ENCODE data around the gene KLHL18.

Gene KLHL18

DNA sequence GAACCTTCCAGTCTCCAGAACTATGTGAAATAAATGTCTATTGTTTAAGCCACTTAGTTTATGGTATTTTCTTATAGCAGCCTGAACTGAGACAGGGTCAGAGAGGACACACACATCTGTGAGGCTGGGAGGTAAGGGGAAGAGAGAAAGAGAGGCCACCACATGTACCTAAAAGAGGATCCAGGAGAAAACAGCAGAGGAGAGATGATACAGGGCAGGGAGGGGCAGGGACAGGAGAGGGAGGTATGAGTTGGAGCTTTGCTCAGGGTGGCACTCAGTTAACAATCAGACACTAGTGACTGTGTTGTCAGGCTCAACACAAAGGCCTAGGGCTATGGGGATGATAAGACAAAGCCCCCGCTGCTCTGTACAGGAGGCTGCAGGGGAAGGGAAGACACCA is 17.7 kb upstream of the KLHL18 start:
- ATAC-seq (ENCODE audit: low read depth) (no peak), DNase-seq (ENCODE audit: low spot score) (no peak)
- no peaks in the 10 kb centered on the region for H3K36me3 ChIP-seq (ENCODE audit: low read depth)
- no peak overlapping the region for H3K4me3 ChIP-seq (ENCODE audit: severe bottlenecking)
- no peak for TF ChIP-seq CTCF (IDR thresholded peaks at IDR 0.05; ENCODE audit: poor library complexity, severe bottlenecking)
- no peak overlapping the region for H3K27ac ChIP-seq (ENCODE audit: poor library complexity, severe bottlenecking)
- H3K27me3 ChIP-seq (ENCODE audit: insufficient read depth, poor library complexity, severe bottlenecking) = no peaks in the 10 kb centered on the region
- H3K4me1 ChIP-seq (ENCODE audit: insufficient read depth, poor library complexity, severe bottlenecking) = peaks cover 11% of the 10 kb centered on the region
- H3K9me3 ChIP-seq (ENCODE audit: severe bottlenecking) = no peaks in the 10 kb centered on the region

DNA sequence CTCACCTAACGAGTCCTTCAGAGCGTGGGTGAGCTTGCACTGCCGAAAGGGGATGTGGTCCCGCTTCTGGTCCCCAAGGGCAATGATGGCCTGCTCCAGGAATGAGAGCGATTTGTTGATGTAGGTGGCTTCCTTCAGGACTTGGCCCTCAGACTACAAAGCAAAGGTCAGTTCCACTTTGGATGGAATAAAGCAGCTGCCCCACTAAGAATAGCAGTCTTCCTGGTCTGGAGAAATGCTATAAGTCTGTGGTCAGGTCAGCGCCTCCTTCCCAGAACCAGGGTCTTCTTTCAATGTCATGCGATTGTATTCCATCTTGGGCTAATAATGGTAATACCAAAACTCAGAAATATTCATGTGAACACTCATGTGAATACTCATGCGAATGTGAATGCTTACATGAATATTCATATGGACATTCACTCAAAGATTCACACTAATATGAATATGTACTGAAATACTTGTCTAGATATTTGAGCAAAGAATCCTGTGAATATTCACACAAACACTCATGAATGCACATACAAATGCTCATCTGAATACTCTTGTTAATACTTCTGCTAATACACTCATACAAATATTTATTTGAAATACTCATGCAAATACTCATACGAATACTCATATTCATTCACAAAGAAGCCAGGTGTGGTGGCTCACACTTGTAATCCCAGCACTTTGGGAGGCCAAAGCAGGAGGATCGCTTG is 16.9 kb upstream of the KLHL18 start:
- Histone ChIP-seq H3K4me1 (ENCODE audit: insufficient read depth, poor library complexity, severe bottlenecking) (peaks cover 11% of the 10 kb centered on the region), H3K36me3 (ENCODE audit: low read depth) (no peaks in the 10 kb centered on the region), H3K9me3 (ENCODE audit: severe bottlenecking) (no peaks in the 10 kb centered on the region), H3K27ac (ENCODE audit: poor library complexity, severe bottlenecking) (no peak overlapping the region), H3K27me3 (ENCODE audit: insufficient read depth, poor library complexity, severe bottlenecking) (no peaks in the 10 kb centered on the region), H3K4me3 (ENCODE audit: severe bottlenecking) (no peak overlapping the region)
- DNase-seq (ENCODE audit: low spot score) = no peak
- no peak for ATAC-seq (ENCODE audit: low read depth)
- TF ChIP-seq CTCF (IDR thresholded peaks at IDR 0.05; ENCODE audit: poor library complexity, severe bottlenecking) = no peak

DNA sequence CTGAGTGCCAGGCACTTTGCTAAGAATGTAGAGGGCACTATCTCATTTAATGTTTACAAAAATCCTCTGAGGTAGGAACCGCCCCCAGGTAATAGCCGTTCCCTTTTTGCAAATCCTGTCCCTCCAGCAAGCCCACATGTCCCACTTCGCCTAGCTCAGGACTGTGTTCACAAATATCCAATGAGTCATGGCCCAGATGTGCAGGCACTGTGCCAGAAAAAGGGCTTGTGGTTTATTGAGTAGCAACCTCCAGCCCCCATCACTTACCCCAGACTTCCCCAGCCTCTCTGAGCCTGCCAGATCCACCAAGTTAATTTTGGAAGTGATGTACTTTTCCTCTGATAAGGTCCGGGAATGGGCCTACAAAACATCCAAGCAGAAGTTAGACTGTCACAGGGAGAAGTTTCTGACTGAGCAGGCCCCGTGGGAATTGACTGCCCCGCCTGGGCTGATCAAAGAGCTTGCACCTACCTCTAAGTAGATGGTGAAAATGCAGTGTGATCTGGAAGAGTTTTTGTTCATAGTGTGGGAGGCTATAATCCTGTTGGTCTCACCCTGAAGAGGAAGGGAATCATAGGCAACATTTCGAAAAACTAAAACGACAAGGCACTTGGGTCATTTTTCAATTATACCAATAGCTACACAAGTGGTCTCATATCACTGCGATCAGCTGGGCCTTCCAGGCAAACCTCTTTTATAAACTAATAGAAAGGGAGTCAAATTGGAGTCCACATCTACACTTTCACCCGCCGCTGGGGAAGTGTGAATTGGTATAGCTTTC is 15.8 kb upstream of the KLHL18 start:
- DNase-seq (ENCODE audit: low spot score) (peak; percentile 86), ATAC-seq (ENCODE audit: low read depth) (peak; percentile 93)
- no peak overlapping the region for H3K4me3 ChIP-seq (ENCODE audit: severe bottlenecking)
- no peaks in the 10 kb centered on the region for H3K27me3 ChIP-seq (ENCODE audit: insufficient read depth, poor library complexity, severe bottlenecking)
- H3K36me3 ChIP-seq (ENCODE audit: low read depth) = no peaks in the 10 kb centered on the region
- no peak for TF ChIP-seq CTCF (IDR thresholded peaks at IDR 0.05; ENCODE audit: poor library complexity, severe bottlenecking)
- H3K4me1 ChIP-seq (ENCODE audit: insufficient read depth, poor library complexity, severe bottlenecking) = peaks cover 11% of the 10 kb centered on the region
- no peaks in the 10 kb centered on the region for H3K9me3 ChIP-seq (ENCODE audit: severe bottlenecking)
- H3K27ac ChIP-seq (ENCODE audit: poor library complexity, severe bottlenecking) = no peak overlapping the region

DNA sequence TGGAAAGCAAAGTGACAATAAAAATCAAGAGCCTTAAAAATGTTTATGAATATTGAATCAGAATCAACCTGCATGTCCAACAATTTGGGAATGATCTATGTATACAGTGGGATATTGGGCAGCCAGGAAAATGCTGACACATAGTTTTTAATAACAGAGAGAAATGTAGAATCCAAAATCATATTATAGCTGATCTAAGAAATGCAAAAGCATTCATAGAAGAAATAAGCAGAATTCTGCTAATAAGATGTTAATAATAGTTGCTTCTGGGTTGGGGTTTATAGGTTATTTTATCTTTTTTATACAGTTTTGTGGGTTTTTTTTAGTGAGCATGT is 15.3 kb upstream of the KLHL18 start:
- Histone ChIP-seq H3K27me3 (ENCODE audit: insufficient read depth, poor library complexity, severe bottlenecking) (no peaks in the 10 kb centered on the region), H3K27ac (ENCODE audit: poor library complexity, severe bottlenecking) (no peak overlapping the region)
- DNase-seq (ENCODE audit: low spot score) = no peak

More for the DNA sequence above, 15.3 kb upstream of the KLHL18 start:
- Histone ChIP-seq H3K4me3 (ENCODE audit: severe bottlenecking) (no peak overlapping the region), H3K9me3 (ENCODE audit: severe bottlenecking) (no peaks in the 10 kb centered on the region), H3K36me3 (ENCODE audit: low read depth) (no peaks in the 10 kb centered on the region), H3K4me1 (ENCODE audit: insufficient read depth, poor library complexity, severe bottlenecking) (peaks cover 11% of the 10 kb centered on the region)
- TF ChIP-seq CTCF (IDR thresholded peaks at IDR 0.05; ENCODE audit: poor library complexity, severe bottlenecking) = no peak
- no peak for ATAC-seq (ENCODE audit: low read depth)
